Prostate gland (tissue), 2 donors: ENCODE results near the gene CCDC148. TPM values are rescaled to one million over a fixed set of nuclear protein-coding genes. Genes with fewer than 3 reads are reported as not detected.

Experiments
- DNase-seq: peaks from one replicate; pipeline ENCODE4 v3.0.0-alpha.2; 2019; ENCODE audit warnings: low spot score
- H3K27ac ChIP-seq, 2 donors: fragments of 200-600 bp; sonication (generic); 2 replicates each; pipeline ENCODE4 v1.5.1; 2017 to 2019
- H3K27me3 ChIP-seq: fragments of 200-600 bp; sonication (generic); replicated peaks from 2 replicates; pipeline ENCODE4 v1.5.1; 2019; ENCODE audit not compliant: insufficient read depth
- H3K36me3 ChIP-seq, 2 donors: fragments of 200-600 bp; sonication (generic); 1 replicate in 1 of 2; 2 replicates in 1 of 2; pipeline versions ENCODE4 v1.5.1 to v1.8.1; 2017 to 2019
- H3K4me1 ChIP-seq: fragments of 200-600 bp; sonication (generic); replicated peaks from 2 replicates; pipeline ENCODE4 v1.5.1; 2019
- H3K4me3 ChIP-seq, 2 donors: fragments of 200-600 bp; sonication (generic); 2 replicates each; pipeline ENCODE4 v1.5.1; 2017 to 2019
- H3K9me3 ChIP-seq: fragments of 200-600 bp; sonication (generic); 2 replicates; pipeline ENCODE4 v1.5.1; 2017
- CTCF ChIP-seq, 4 experiments: fragments of 200-600 bp in 2 of 4; fragments of 450-650 bp in 2 of 4; sonication (generic) in 2 of 4; IDR thresholded peaks; 1 replicate in 3 of 4; 2 replicates in 1 of 4; pipeline ENCODE4 v1.5.1; 2016 to 2019; ENCODE audit warnings: antibody characterized with exemption in 4 of 4, mild to moderate bottlenecking in 2 of 4, moderate library complexity in 2 of 4
- POLR2A ChIP-seq: fragments of 450-650 bp; IDR thresholded peaks from one replicate; pipeline ENCODE4 v1.6.1; 2016; ENCODE audit warnings: antibody characterized with exemption, mild to moderate bottlenecking
- POLR2AphosphoS5 ChIP-seq: sonication (generic); formaldehyde crosslinking; IDR thresholded peaks from one replicate; pipeline ENCODE4 v1.6.1; 2017; ENCODE audit warnings: antibody characterized with exemption
- WGBS: methylation state at CpG from one replicate; pipeline ENCODE4 v1.1.5; 2018; 5-methylcytosine and 5-hydroxymethylcytosine counted together
- intact Hi-C: fragments of 100-400 bp; cut with DNase I; formaldehyde crosslinking; loops from one replicate; pipeline ENCODE4 v1.14.2; 2022
- total RNA-seq, 2 donors: library from RNA; depleted of rRNA; stranded (reverse); fragments of >200 nt; gene quantifications; one replicate each; pipeline ENCODE4 v1.1.0, GENCODE V29; 2016

CCDC148 gene
- total RNA-seq, 2 donors from 2014 or later = 1.5 to 1.6 TPM

- TF ChIP-seq POLR2A (no peak), CTCF (IDR thresholded peaks at IDR 0.05) (no peak)
- H3K9me3 ChIP-seq = no peaks in the 10 kb centered on the region
- DNase-seq = no peak
- 97% methylated on average over 2 of the region's 2 CpGs for WGBS
- no peaks in the 10 kb centered on the region for H3K36me3 ChIP-seq
- no peaks in the 10 kb centered on the region for H3K27me3 ChIP-seq
- H3K27ac ChIP-seq = no peak overlapping the region
- no peaks in the 10 kb centered on the region for H3K4me1 ChIP-seq
- intact Hi-C loops = no loop called here
- H3K4me3 ChIP-seq = no peak overlapping the region
Measured at GRCh38 chr2:158194229-158194628, 262.3 kb downstream of the CCDC148 start.

DNA sequence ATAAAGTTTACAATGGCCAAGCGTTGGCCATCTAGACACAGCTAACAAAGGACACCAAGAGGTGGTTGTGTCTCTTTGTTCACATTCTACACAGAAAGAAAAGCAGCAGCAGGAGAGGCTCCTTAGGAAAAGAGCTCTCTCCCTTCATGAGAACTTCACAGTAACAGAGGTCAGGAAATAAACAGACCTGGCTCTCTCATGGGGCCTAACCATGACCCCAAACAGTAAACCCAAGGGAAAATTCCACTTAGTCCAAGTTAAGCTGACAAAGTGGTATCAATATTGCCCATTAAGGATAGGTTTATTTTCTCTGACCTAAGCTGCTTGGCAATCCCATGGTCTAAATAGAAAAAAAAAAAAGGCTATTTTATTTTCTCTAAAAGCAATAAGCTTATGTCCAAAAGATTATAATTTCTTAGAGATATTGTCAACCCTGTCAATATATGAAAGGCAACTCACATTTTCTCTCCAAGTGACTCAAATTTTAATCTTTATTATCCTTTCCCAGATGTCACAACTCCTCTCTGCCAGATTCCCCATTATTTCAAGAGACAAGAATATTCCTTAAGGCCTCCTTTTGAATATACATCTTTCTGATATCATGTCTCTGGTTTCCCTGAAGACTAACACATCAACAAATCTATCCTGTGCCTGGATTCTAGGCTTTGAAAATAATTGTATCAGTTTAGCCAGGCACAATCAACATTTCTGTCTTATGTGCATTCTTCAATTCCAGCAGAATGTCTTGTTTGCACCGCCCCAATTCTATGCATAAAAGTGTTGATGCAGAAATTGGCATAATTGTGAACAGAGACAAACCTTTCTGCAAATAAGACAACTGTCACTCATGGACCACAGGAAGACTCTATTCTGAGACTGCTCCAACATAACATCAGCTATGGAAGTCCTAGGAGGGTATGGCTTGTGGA, 263.8 kb downstream of the CCDC148 start:
- 86% methylated on average over 2 of the region's 2 CpGs for WGBS
- no peak for TF ChIP-seq POLR2AphosphoS5
- no peak for TF ChIP-seq CTCF (IDR thresholded peaks at IDR 0.05)
- TF ChIP-seq POLR2A = no peak
- Histone ChIP-seq H3K27me3 (no peaks in the 10 kb centered on the region), H3K4me3 (no peak overlapping the region), H3K27ac (no peak overlapping the region), H3K4me1 (no peaks in the 10 kb centered on the region), H3K36me3 (no peaks in the 10 kb centered on the region), H3K9me3 (no peaks in the 10 kb centered on the region)
- no peak for DNase-seq
- intact Hi-C loops = no loop called here

DNA sequence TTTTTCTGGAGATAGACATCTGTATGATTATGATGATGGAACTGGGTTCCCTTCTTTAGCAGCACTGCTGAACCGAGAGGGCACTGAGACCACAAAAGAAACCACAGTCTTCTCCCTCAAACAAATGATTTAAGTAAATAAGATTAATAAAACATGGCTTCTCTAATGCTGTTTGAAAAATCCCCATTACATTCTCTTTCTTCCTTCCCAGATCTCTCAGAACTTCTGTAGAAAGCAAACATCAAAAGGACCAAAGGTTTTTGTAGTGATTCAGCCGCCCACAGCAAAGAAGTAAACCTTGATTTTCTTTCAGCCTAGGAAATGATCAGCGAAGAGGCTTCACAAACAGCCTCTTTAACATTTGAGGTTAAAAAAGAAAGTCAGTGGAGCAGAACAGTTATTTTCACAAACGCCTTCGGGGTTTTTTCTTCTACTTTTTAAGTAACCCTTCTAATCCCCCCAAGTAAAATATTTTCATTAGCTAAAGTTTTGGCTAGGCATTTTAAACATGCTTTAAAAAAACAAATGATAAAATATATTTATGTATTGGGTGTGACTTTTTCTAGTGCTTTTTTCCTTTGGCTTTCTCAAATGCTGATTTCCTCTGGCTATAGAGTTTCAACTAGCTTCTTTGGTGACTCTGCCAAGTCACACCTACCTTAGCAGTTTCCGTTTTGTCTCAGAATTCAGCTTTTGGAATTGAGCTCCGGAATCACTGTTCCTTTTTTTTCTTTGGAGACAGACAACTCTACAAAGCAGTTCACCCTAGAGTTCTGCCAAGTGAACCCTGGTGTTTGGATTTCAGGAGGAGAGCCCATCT, 265.3 kb downstream of the CCDC148 start:
- intact Hi-C loops = no loop called here
- H3K4me1 ChIP-seq = no peaks in the 10 kb centered on the region
- no peak overlapping the region for H3K4me3 ChIP-seq
- no peak for DNase-seq
- no peaks in the 10 kb centered on the region for H3K36me3 ChIP-seq
- TF ChIP-seq POLR2AphosphoS5 (no peak), POLR2A (no peak), CTCF (IDR thresholded peaks at IDR 0.05) (no peak)
- H3K27ac ChIP-seq = peak overlapping the region; percentile 24 to 29
- 4% methylated on average over 7 of the region's 7 CpGs for WGBS
- no peaks in the 10 kb centered on the region for H3K27me3 ChIP-seq
- no peaks in the 10 kb centered on the region for H3K9me3 ChIP-seq

DNA sequence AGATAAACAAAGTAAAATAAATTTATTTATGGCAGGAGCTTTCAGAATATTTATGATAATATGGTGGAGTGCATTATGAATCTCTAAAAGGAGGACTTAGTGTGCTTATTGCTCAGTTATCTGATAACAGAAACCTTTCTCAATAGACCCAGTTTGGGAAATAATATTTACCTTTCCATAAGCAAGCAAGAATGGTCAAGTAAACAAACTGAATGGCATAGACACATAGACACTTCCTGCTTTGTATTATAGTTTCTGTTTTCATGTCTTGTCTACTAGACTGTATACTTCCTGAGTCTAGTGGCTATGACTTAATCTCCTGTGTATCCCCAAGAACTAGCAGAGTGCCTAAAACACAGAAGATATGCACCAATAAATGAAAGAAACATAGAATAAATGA, 267.0 kb downstream of the CCDC148 start:
- no peak overlapping the region for H3K4me3 ChIP-seq
- no peak for DNase-seq
- H3K27me3 ChIP-seq = no peaks in the 10 kb centered on the region
- no peaks in the 10 kb centered on the region for H3K36me3 ChIP-seq
- no peak for TF ChIP-seq CTCF (IDR thresholded peaks at IDR 0.05)
- TF ChIP-seq POLR2A = no peak
- peak; percentile 34 for TF ChIP-seq POLR2AphosphoS5
- H3K9me3 ChIP-seq = no peaks in the 10 kb centered on the region
- no peaks in the 10 kb centered on the region for H3K4me1 ChIP-seq
- intact Hi-C loops = no loop called here
- H3K27ac ChIP-seq = peak overlapping the region in 1 of 2 donors; percentile 42
